GM18867 (cell line): Measurements from ENCODE around the gene CEP126.
"Not testable (repeated sequence)": the region's sequence is repeated elsewhere in the genome, so short reads cannot be mapped to it uniquely, and the experiment has no call there.

Experiments
- ATAC-seq: cut with Tn5 transposase; IDR thresholded peaks from one replicate; pipeline ENCODE4 v1.9.1; 2021; ENCODE audit warnings: mild to moderate bottlenecking, moderate library complexity; ENCODE audit not compliant: unreplicated experiment

CEP126 gene

GRCh38 chr11:101929294-101929915 lies 14.6 kb downstream of the CEP126 start:
- ATAC-seq: no peak

GRCh38 chr11:101931692-101932091 lies 16.9 kb downstream of the CEP126 start:
- no peak for ATAC-seq

GRCh38 chr11:101940901-101941520 lies 26.2 kb downstream of the CEP126 start:
- ATAC-seq: no peak

- ATAC-seq: no peak
These were observed 30.1 kb downstream of the CEP126 start for GRCh38 chr11:101944923-101945322.

- no peak for ATAC-seq
These were observed 30.6 kb downstream of the CEP126 start for GRCh38 chr11:101945448-101945847.

GRCh38 chr11:101949680-101950220 lies 34.9 kb downstream of the CEP126 start:
- no peak for ATAC-seq

- no peak for ATAC-seq
These were observed 40.5 kb downstream of the CEP126 start for GRCh38 chr11:101955278-101955677.

GRCh38 chr11:101955701-101956100 lies 40.9 kb downstream of the CEP126 start:
- ATAC-seq: no peak

- no peak for ATAC-seq
These were observed 45.4 kb downstream of the CEP126 start for GRCh38 chr11:101960231-101960630.

GRCh38 chr11:101964200-101964599 lies 49.4 kb downstream of the CEP126 start:
- not testable (repeated sequence) for ATAC-seq

GRCh38 chr11:101974255-101974654 lies 59.4 kb downstream of the CEP126 start:
- ATAC-seq: no peak

- ATAC-seq: no peak
These were observed 60.0 kb downstream of the CEP126 start for GRCh38 chr11:101974771-101975170.

GRCh38 chr11:101975734-101976133 lies 60.9 kb downstream of the CEP126 start:
- ATAC-seq: no peak

- no peak for ATAC-seq
These were observed 72.6 kb downstream of the CEP126 start for GRCh38 chr11:101987370-101987769.

GRCh38 chr11:101993172-101993571 lies 78.4 kb downstream of the CEP126 start:
- no peak for ATAC-seq

GRCh38 chr11:101994052-101994469 lies 79.3 kb downstream of the CEP126 start:
- ATAC-seq: not testable (repeated sequence)

GRCh38 chr11:101996111-101996510 lies 81.3 kb downstream of the CEP126 start:
- ATAC-seq: no peak

- ATAC-seq: no peak
These were observed 87.0 kb downstream of the CEP126 start for GRCh38 chr11:102001657-102002338.

- ATAC-seq: no peak
These were observed 89.4 kb downstream of the CEP126 start for GRCh38 chr11:102004220-102004619.

GRCh38 chr11:102005306-102005705 lies 90.5 kb downstream of the CEP126 start:
- no peak for ATAC-seq

- no peak for ATAC-seq
These were observed 92.2 kb downstream of the CEP126 start for GRCh38 chr11:102006835-102007566.
